ENCODE data around the gene MAP3K14. TPM values are rescaled to one million over a fixed set of nuclear protein-coding genes. Genes with fewer than 3 reads are reported as not detected.

The MAP3K14 gene
- total RNA-seq, 1 donor from 2014 or later: 9.9 TPM

GRCh38 chr17:45324336-45324735, 7.5 kb upstream of the MAP3K14 start:
- Histone ChIP-seq H3K27ac (no peak overlapping the region), H3K36me3 (no peaks in the 10 kb centered on the region), H3K27me3 (no peaks in the 10 kb centered on the region), H3K4me1 (peaks cover 7% of the 10 kb centered on the region), H3K4me3 (no peak overlapping the region), H3K9me3 (no peaks in the 10 kb centered on the region)
- ATAC-seq (no peak), DNase-seq (no peak)
- no peak for TF ChIP-seq CTCF (IDR thresholded peaks at IDR 0.05)
- intact Hi-C loops (cut with DNase I): no loop called here

GRCh38 chr17:45322168-45322567, 5.3 kb upstream of the MAP3K14 start:
- Histone ChIP-seq H3K9me3 (no peaks in the 10 kb centered on the region), H3K4me1 (peaks cover 16% of the 10 kb centered on the region), H3K36me3 (no peaks in the 10 kb centered on the region), H3K27me3 (no peaks in the 10 kb centered on the region), H3K27ac (no peak overlapping the region), H3K4me3 (no peak overlapping the region)
- no peak for ATAC-seq
- intact Hi-C loops (cut with DNase I): no loop called here
- TF ChIP-seq CTCF (IDR thresholded peaks at IDR 0.05): no peak
- no peak for DNase-seq

GRCh38 chr17:45320931-45321461, 4.2 kb upstream of the MAP3K14 start:
- no peak for DNase-seq
- TF ChIP-seq CTCF (IDR thresholded peaks at IDR 0.05): no peak
- H3K36me3 ChIP-seq: no peaks in the 10 kb centered on the region
- no peak for ATAC-seq
- H3K27ac ChIP-seq: peak overlapping the region; percentile 11
- peaks cover 18% of the 10 kb centered on the region for H3K4me1 ChIP-seq
- H3K4me3 ChIP-seq: no peak overlapping the region
- no peaks in the 10 kb centered on the region for H3K9me3 ChIP-seq
- intact Hi-C loops (cut with DNase I): no loop called here
- H3K27me3 ChIP-seq: no peaks in the 10 kb centered on the region

- Histone ChIP-seq H3K27me3 (no peaks in the 10 kb centered on the region), H3K4me3 (no peak overlapping the region), H3K4me1 (peaks cover 23% of the 10 kb centered on the region), H3K9me3 (no peaks in the 10 kb centered on the region), H3K36me3 (no peaks in the 10 kb centered on the region), H3K27ac (peak overlapping the region; percentile 11)
- no peak for ATAC-seq
- intact Hi-C loops (cut with DNase I): no loop called here
- TF ChIP-seq CTCF (IDR thresholded peaks at IDR 0.05): no peak
- DNase-seq: no peak
Measured at GRCh38 chr17:45320349-45320930, 3.6 kb upstream of the MAP3K14 start.

- ATAC-seq: no peak
- no peak for TF ChIP-seq CTCF (IDR thresholded peaks at IDR 0.05)
- H3K4me3 ChIP-seq: no peak overlapping the region
- H3K4me1 ChIP-seq: peaks cover 35% of the 10 kb centered on the region
- intact Hi-C loops (cut with DNase I): no loop called here
- DNase-seq: no peak
- no peaks in the 10 kb centered on the region for H3K36me3 ChIP-seq
- H3K9me3 ChIP-seq: no peaks in the 10 kb centered on the region
- no peak overlapping the region for H3K27ac ChIP-seq
- H3K27me3 ChIP-seq: no peaks in the 10 kb centered on the region
Measured at GRCh38 chr17:45319239-45319703, 2.5 kb upstream of the MAP3K14 start.

Data from upper lobe of right lung (tissue), 1 donor.